IMR-90 (cell line): ENCODE measurements around the gene KRTAP12-1. TPM values are rescaled to one million over a fixed set of nuclear protein-coding genes. Genes with fewer than 3 reads are reported as not detected.
"Not testable (repeated sequence)": the region's sequence is repeated elsewhere in the genome, so short reads cannot be mapped to it uniquely, and the experiment has no call there.

ENCODE experiments used
- ATAC-seq: fragments of 200-7000 bp; cut with Tn5 transposase; 2 replicates; pipeline ENCODE4 v1.9.1; 2020; ENCODE audit warnings: low read depth, mild to moderate bottlenecking, moderate library complexity
- BruUV-seq: library from RNA; stranded (reverse); fragments of 400-500 nt; replicated peaks from 2 replicates; lab custom pipeline; 2021; lab: Mats Ljungman, UMichigan
- CTCF ChIA-PET: fragments of 300-600 bp; formaldehyde crosslinking; extraction: SDS; loops from one replicate; lab custom pipeline; 2021; ENCODE audit warnings: antibody characterized with exemption; lab: Yijun Ruan, JAX
- POLR2A ChIA-PET: fragments of 300-600 bp; sonication (Branson Sonifier 250); formaldehyde crosslinking; loops from one replicate; lab custom pipeline; 2022; ENCODE audit warnings: antibody characterized with exemption; ENCODE audit not compliant: unreplicated experiment; lab: Charles Lee
- DNase-seq: peaks from one replicate; pipeline ENCODE4 v3.0.0; 2013
- H2AFZ ChIP-seq: replicated peaks from 2 replicates; pipeline ENCODE3; 2013; ENCODE audit warnings: low read length, mild to moderate bottlenecking; ENCODE audit not compliant: poor library complexity
- H2AK5ac ChIP-seq: 2 replicates; pipeline ENCODE4 v1.6.1; 2013; ENCODE audit warnings: low read depth, low read length, inconsistent platforms
- H2AK9ac ChIP-seq: replicated peaks from 2 replicates; pipeline ENCODE3; 2013; ENCODE audit warnings: mild to moderate bottlenecking, low read depth, low read length, moderate library complexity; ENCODE audit not compliant: poor library complexity
- H2BK120ac ChIP-seq: 2 replicates; pipeline ENCODE4 v1.6.1; 2013; ENCODE audit warnings: low read depth, low read length, inconsistent platforms
- H2BK15ac ChIP-seq: 3 replicates; pipeline ENCODE4 v1.6.1; 2013; ENCODE audit warnings: low read depth, low read length, inconsistent platforms
- H2BK20ac ChIP-seq: 2 replicates; pipeline ENCODE4 v1.6.1; 2013; ENCODE audit warnings: low read depth, mild to moderate bottlenecking, inconsistent platforms, low read length, moderate library complexity
- H2BK5ac ChIP-seq: 2 replicates; pipeline ENCODE4 v1.6.1; 2013; ENCODE audit warnings: mild to moderate bottlenecking, low read depth, low read length, inconsistent platforms; ENCODE audit not compliant: poor library complexity, severe bottlenecking
- H3K14ac ChIP-seq: replicated peaks from 2 replicates; pipeline ENCODE4 v1.6.1; 2013; ENCODE audit warnings: low read depth, low read length, inconsistent platforms
- H3K18ac ChIP-seq: 2 replicates; pipeline ENCODE4 v1.6.1; 2013; ENCODE audit warnings: low read depth, low read length, control low read depth
- H3K23ac ChIP-seq: 2 replicates; pipeline ENCODE4 v1.6.1; 2013; ENCODE audit warnings: low read depth, low read length, inconsistent platforms
- H3K27ac ChIP-seq: 2 replicates; pipeline ENCODE4 v1.5.1; 2013; ENCODE audit warnings: mild to moderate bottlenecking, control low read depth, low read length; ENCODE audit not compliant: insufficient read depth
- H3K27me3 ChIP-seq: 2 replicates; pipeline ENCODE4 v1.6.1; 2013; ENCODE audit warnings: low read length; ENCODE audit not compliant: control insufficient read depth, insufficient read depth
- H3K36me3 ChIP-seq: 2 replicates; pipeline ENCODE4 v1.6.1; 2013; ENCODE audit warnings: low read length, mixed read lengths; ENCODE audit not compliant: control insufficient read depth, insufficient read depth
- H3K4ac ChIP-seq: 2 replicates; pipeline ENCODE4 v1.6.1; 2013; ENCODE audit warnings: low read depth, low read length, inconsistent platforms
- H3K4me1 ChIP-seq: 2 replicates; pipeline ENCODE4 v1.6.1; 2013; ENCODE audit warnings: low read length, mixed read lengths; ENCODE audit not compliant: control insufficient read depth, insufficient read depth
- H3K4me2 ChIP-seq: 2 replicates; pipeline ENCODE4 v1.6.1; 2013; ENCODE audit warnings: low read depth, mild to moderate bottlenecking, control low read depth, low read length, moderate library complexity
- H3K4me3 ChIP-seq: 2 replicates; pipeline ENCODE4 v1.5.1; 2013; ENCODE audit warnings: low read depth, mild to moderate bottlenecking, control low read depth, low read length, moderate library complexity; ENCODE audit not compliant: insufficient read depth
- H3K56ac ChIP-seq: 2 replicates; pipeline ENCODE4 v1.6.1; 2013; ENCODE audit warnings: low read length, inconsistent platforms; ENCODE audit not compliant: insufficient read depth; ENCODE audit errors: extremely low read depth
- H3K79me1 ChIP-seq, 2 experiments: 2 replicates each; pipeline ENCODE4 v1.6.1; 2013; ENCODE audit warnings: low read length in 2 of 2, inconsistent platforms in 1 of 2, low read depth in 1 of 2
- H3K9ac ChIP-seq: 2 replicates; pipeline ENCODE4 v1.6.1; 2013; ENCODE audit warnings: low read depth, low read length, control low read depth
- H3K9me1 ChIP-seq: 2 replicates; pipeline ENCODE4 v1.6.1; 2013; ENCODE audit warnings: low read length, inconsistent platforms; ENCODE audit not compliant: insufficient read depth
- H3K9me3 ChIP-seq: 2 replicates; pipeline ENCODE4 v1.6.1; 2013; ENCODE audit warnings: low read length; ENCODE audit not compliant: control insufficient read depth, insufficient read depth
- H4K20me1 ChIP-seq: 2 replicates; pipeline ENCODE4 v1.6.1; 2013; ENCODE audit warnings: low read length, inconsistent platforms; ENCODE audit not compliant: insufficient read depth
- H4K5ac ChIP-seq: 2 replicates; pipeline ENCODE4 v1.6.1; 2013; ENCODE audit warnings: mild to moderate bottlenecking, low read depth, low read length, control low read depth
- H4K8ac ChIP-seq, 2 experiments: 2 replicates each; pipeline ENCODE4 v1.6.1; 2013; ENCODE audit warnings: low read depth in 2 of 2, low read length in 2 of 2, control low read depth in 1 of 2, inconsistent platforms in 1 of 2
- H4K91ac ChIP-seq: 2 replicates; pipeline ENCODE4 v1.6.1; 2013; ENCODE audit warnings: low read depth, low read length, inconsistent platforms; ENCODE audit not compliant: insufficient read depth
- POLR2A ChIP-seq: IDR thresholded peaks from 2 replicates; pipeline ENCODE4 v1.6.1; 2012; ENCODE audit warnings: mild to moderate bottlenecking, low read depth, low read length
- RAD21 ChIP-seq: IDR thresholded peaks from 2 replicates; pipeline ENCODE4 v1.6.1; 2012; ENCODE audit warnings: low read length, improper control_type of control experiment
- SMC3 ChIP-seq: fragments of 150-350 bp; IDR thresholded peaks from 2 replicates; pipeline ENCODE4 v1.6.1; 2016; ENCODE audit warnings: low read depth, mild to moderate bottlenecking, antibody characterized with exemption, low read length, moderate library complexity
- WGBS, 2 experiments: methylation state at CpG; one replicate each; pipeline versions ENCODE4 v1.1.5 to v1.1.7; 2013; ENCODE audit warnings: missing lambda C conversion rate in 2 of 2; ENCODE audit not compliant: insufficient read length in 1 of 2; ENCODE audit errors: extremely low coverage in 2 of 2; 5-methylcytosine and 5-hydroxymethylcytosine counted together
- dilution Hi-C: fragments of 300-500 bp; cut with HindIII; formaldehyde crosslinking; loops from one replicate; pipeline ENCODE4 v1.14.3; 2018; ENCODE audit warnings: low sequenced_read_pairs; ENCODE audit not compliant: unreplicated experiment
- in situ Hi-C: fragments of 300-500 bp; cut with MboI; formaldehyde crosslinking; loops from 3 replicates; pipeline ENCODE4 v1.14.3; 2019; ENCODE audit warnings: low sequenced_read_pairs, inconsistent platforms, mixed read lengths
- intact Hi-C: fragments of 100-400 bp; cut with micrococcal nuclease; formaldehyde crosslinking; loops from 2 replicates; pipeline ENCODE4 v1.10.0; 2022
- polyA plus RNA-seq, 3 experiments: library from polyadenylated mRNA; depleted of rRNA; stranded (reverse); fragments of >200 nt; gene quantifications; 2 replicates each; pipeline ENCODE4 v1.2.3, GENCODE V29; 2012; ENCODE audit warnings: low replicate concordance in 1 of 3
- total RNA-seq: library from RNA; depleted of rRNA; stranded (reverse); fragments of >200 nt; gene quantifications from 2 replicates; pipeline ENCODE4 v1.2.3, GENCODE V29; 2012

Gene KRTAP12-1
- total and polyA plus RNA-seq, 2 of the 4 experiments (the other 2 are of a cell fraction) = not detected

GRCh38 chr21:44697811-44698734 is 16.1 kb upstream of the KRTAP12-1 start:
- no peak overlapping the region for H4K8ac ChIP-seq
- ATAC-seq (0 out of 2 replicates have a peak, but pooled peaks have one; percentile 24), DNase-seq (no peak)
- H3K27ac ChIP-seq = no peak overlapping the region
- no peak overlapping the region for H4K91ac ChIP-seq
- intact Hi-C loops = no loop called here
- POLR2A ChIA-PET = no interaction called here
- no peak overlapping the region for H3K4me3 ChIP-seq
- peaks cover 56% of the 10 kb centered on the region for H3K27me3 ChIP-seq
- H4K5ac ChIP-seq = no peak overlapping the region
- H3K36me3 ChIP-seq = no peaks in the 10 kb centered on the region
- CTCF ChIA-PET = no interaction called here
- in situ Hi-C loops = no loop called here
- H3K9me1 ChIP-seq = no peaks in the 10 kb centered on the region
- no peak overlapping the region for H2BK15ac ChIP-seq
- no peak overlapping the region for H2AK9ac ChIP-seq
- no peak for TF ChIP-seq SMC3
- no peak for TF ChIP-seq RAD21
- TF ChIP-seq POLR2A = no peak
- no peak overlapping the region for H3K14ac ChIP-seq
- no peak overlapping the region for H3K56ac ChIP-seq
- no peaks in the 10 kb centered on the region for H3K4me1 ChIP-seq
- 24% methylated on average over 22 of the region's 35 CpGs; no CpG with 5 or more reads in 1 of the 2 experiments for WGBS, 2 experiments
- no peaks in the 10 kb centered on the region for H4K20me1 ChIP-seq
- H2BK120ac ChIP-seq = no peak overlapping the region
- no peak overlapping the region for H2AFZ ChIP-seq
- H2AK5ac ChIP-seq = no peak overlapping the region
- dilution Hi-C loops = no loop called here
- BruUV-seq = no TSS peak
- no peak overlapping the region for H3K18ac ChIP-seq
- no peaks in the 10 kb centered on the region for H3K79me1 ChIP-seq
- H3K4ac ChIP-seq = no peak overlapping the region
- no peaks in the 10 kb centered on the region; the same call in 1 of the 2 replicates for H3K9me3 ChIP-seq
- H3K23ac ChIP-seq = no peak overlapping the region
- H2BK20ac ChIP-seq = no peak overlapping the region
- no peak overlapping the region for H3K4me2 ChIP-seq
- H2BK5ac ChIP-seq = no peak overlapping the region
- H3K9ac ChIP-seq = no peak overlapping the region

DNA sequence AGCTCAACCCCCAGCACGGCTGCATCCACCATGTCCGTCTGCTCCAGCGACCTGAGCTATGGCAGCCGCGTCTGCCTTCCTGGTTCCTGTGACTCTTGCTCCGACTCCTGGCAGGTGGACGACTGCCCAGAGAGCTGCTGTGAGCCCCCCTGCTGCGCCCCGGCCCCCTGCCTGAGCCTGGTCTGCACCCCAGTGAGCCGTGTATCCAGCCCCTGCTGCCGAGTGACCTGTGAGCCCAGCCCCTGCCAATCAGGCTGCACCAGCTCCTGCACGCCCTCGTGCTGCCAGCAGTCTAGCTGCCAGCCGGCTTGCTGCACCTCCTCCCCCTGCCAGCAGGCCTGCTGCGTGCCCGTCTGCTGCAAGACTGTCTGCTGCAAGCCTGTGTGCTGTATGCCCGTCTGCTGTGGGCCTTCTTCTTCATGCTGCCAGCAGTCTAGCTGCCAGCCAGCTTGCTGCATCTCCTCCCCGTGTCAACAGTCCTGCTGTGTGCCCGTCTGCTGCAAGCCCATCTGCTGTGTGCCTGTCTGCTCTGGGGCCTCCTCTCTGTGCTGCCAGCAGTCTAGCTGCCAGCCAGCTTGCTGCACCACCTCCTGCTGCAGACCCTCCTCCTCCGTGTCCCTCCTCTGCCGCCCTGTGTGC is 15.3 kb upstream of the KRTAP12-1 start, which contains the start of gene KRTAP10-12:
TSS of gene KRTAP10-12 (plus strand) at position 1 of the 639 bp plus-strand sequence. CDS start at position 31, 30 bp downstream.
- peaks cover 55% of the 10 kb centered on the region for H3K27me3 ChIP-seq
- H3K18ac ChIP-seq, H3K14ac ChIP-seq, POLR2A ChIA-PET, H3K4ac ChIP-seq, H2BK15ac ChIP-seq, H2AK5ac ChIP-seq, H3K56ac ChIP-seq, CTCF ChIA-PET, dilution Hi-C loops, H4K8ac ChIP-seq, H3K23ac ChIP-seq, H2BK120ac ChIP-seq, H3K9me1 ChIP-seq, H2AK9ac ChIP-seq, intact Hi-C loops, H3K79me1 ChIP-seq, H2BK20ac ChIP-seq, H3K4me2 ChIP-seq, H3K4me1 ChIP-seq, H2AFZ ChIP-seq, H3K9me3 ChIP-seq, DNase-seq, ATAC-seq, H3K9ac ChIP-seq, H3K4me3 ChIP-seq, BruUV-seq, H4K91ac ChIP-seq, H2BK5ac ChIP-seq, in situ Hi-C loops, H3K36me3 ChIP-seq, H3K27ac ChIP-seq, H4K5ac ChIP-seq, H4K20me1 ChIP-seq: not testable (repeated sequence)
- 24% methylated on average over 8 of the region's 21 CpGs; no CpG with 5 or more reads in 1 of the 2 experiments for WGBS, 2 experiments
